Suprapubic skin (tissue), 4 donors: Measurements from ENCODE around the gene NFATC3.

ENCODE experiments used
- EP300 ChIP-seq: sonication (generic); formaldehyde crosslinking; IDR thresholded peaks from one replicate; pipeline ENCODE4 v1.6.1; 2017; ENCODE audit warnings: antibody characterized with exemption
- POLR2A ChIP-seq, 2 donors: fragments of 450-650 bp; IDR thresholded peaks; one replicate each; pipeline ENCODE4 v1.6.1; 2017; ENCODE audit warnings: antibody characterized with exemption in 2 of 2, mild to moderate bottlenecking in 2 of 2, moderate library complexity in 2 of 2
- POLR2AphosphoS5 ChIP-seq, 3 donors: sonication (generic); formaldehyde crosslinking; IDR thresholded peaks; one replicate each; pipeline ENCODE4 v1.6.1; 2017; ENCODE audit warnings: antibody characterized with exemption in 3 of 3
- TF ChIP-seq, protein P1 (sequence below), 2 donors: fragments of 200-600 bp in 1 of 2; fragments of 450-650 bp in 1 of 2; sonication (generic) in 1 of 2; IDR thresholded peaks; one replicate each; pipeline ENCODE4 v1.5.1; 2016 to 2019; ENCODE audit warnings: antibody characterized with exemption in 2 of 2, mild to moderate bottlenecking in 1 of 2, moderate library complexity in 1 of 2

DNA sequence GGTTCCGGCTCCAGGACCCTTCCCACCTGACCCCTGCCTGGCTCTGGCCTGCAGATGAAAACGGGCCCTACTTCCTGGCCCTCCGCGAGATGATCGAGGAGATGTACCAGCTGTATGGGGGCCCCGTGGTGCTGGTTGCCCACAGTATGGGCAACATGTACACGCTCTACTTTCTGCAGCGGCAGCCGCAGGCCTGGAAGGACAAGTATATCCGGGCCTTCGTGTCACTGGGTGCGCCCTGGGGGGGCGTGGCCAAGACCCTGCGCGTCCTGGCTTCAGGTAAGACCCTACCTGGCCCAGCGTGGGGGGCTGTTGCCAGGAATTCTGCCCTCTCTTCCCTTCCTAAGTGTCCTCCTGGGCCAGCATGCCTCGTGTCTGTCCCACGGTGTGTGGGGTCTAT is 170.5 kb downstream of the NFATC3 start:
- TF ChIP-seq POLR2A (IDR thresholded peaks at IDR 0.05) (no peak), POLR2AphosphoS5 (IDR thresholded peaks at IDR 0.05) (no peak), EP300 (no peak)
- TF ChIP-seq, protein P1, sequence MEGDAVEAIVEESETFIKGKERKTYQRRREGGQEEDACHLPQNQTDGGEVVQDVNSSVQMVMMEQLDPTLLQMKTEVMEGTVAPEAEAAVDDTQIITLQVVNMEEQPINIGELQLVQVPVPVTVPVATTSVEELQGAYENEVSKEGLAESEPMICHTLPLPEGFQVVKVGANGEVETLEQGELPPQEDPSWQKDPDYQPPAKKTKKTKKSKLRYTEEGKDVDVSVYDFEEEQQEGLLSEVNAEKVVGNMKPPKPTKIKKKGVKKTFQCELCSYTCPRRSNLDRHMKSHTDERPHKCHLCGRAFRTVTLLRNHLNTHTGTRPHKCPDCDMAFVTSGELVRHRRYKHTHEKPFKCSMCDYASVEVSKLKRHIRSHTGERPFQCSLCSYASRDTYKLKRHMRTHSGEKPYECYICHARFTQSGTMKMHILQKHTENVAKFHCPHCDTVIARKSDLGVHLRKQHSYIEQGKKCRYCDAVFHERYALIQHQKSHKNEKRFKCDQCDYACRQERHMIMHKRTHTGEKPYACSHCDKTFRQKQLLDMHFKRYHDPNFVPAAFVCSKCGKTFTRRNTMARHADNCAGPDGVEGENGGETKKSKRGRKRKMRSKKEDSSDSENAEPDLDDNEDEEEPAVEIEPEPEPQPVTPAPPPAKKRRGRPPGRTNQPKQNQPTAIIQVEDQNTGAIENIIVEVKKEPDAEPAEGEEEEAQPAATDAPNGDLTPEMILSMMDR (IDR thresholded peaks at IDR 0.05) = no peak
